H9 (cell line): Measurements from ENCODE around the gene BICDL1. TPM values are rescaled to one million over a fixed set of nuclear protein-coding genes. Genes with fewer than 3 reads are reported as not detected.

Source experiments
- DNase-seq: peaks from one replicate; pipeline ENCODE4 v3.0.0-alpha.2; 2017
- H2AFZ ChIP-seq: one replicate; pipeline ENCODE4 v1.6.1; 2013; ENCODE audit warnings: mild to moderate bottlenecking, low read length, control low read depth, moderate library complexity
- H2AK5ac ChIP-seq: 2 replicates; pipeline ENCODE4 v1.6.1; 2013; ENCODE audit warnings: low read length, control low read depth, mixed read lengths; ENCODE audit not compliant: insufficient read length
- H2BK120ac ChIP-seq: one replicate; pipeline ENCODE4 v1.6.1; 2013; ENCODE audit warnings: low read depth, mild to moderate bottlenecking, low read length, control low read depth, inconsistent platforms; ENCODE audit not compliant: poor library complexity, severe bottlenecking
- H2BK12ac ChIP-seq: 2 replicates; pipeline ENCODE4 v1.6.1; 2013; ENCODE audit warnings: low read length, control low read depth, mixed read lengths, low read depth; ENCODE audit not compliant: insufficient read length
- H2BK15ac ChIP-seq: 2 replicates; pipeline ENCODE4 v1.6.1; 2013; ENCODE audit warnings: low read depth, low read length, control low read depth
- H2BK20ac ChIP-seq: one replicate; pipeline ENCODE4 v1.6.1; 2013; ENCODE audit warnings: low read depth, mild to moderate bottlenecking, low read length, control low read depth, inconsistent platforms; ENCODE audit not compliant: poor library complexity, severe bottlenecking
- H2BK5ac ChIP-seq: 2 replicates; pipeline ENCODE4 v1.6.1; 2013; ENCODE audit warnings: low read length, control low read depth, mixed read lengths; ENCODE audit not compliant: insufficient read length
- H3K14ac ChIP-seq: 2 replicates; pipeline ENCODE4 v1.6.1; 2013; ENCODE audit warnings: low read length, control low read depth; ENCODE audit not compliant: insufficient read depth
- H3K18ac ChIP-seq: 2 replicates; pipeline ENCODE4 v1.6.1; 2013; ENCODE audit warnings: low read depth, mild to moderate bottlenecking, mixed read lengths, low read length, control low read depth; ENCODE audit not compliant: insufficient read length
- H3K23ac ChIP-seq: 2 replicates; pipeline ENCODE4 v1.6.1; 2013; ENCODE audit warnings: low read length, control low read depth, mixed read lengths, low read depth; ENCODE audit not compliant: insufficient read length
- H3K23me2 ChIP-seq: 2 replicates; pipeline ENCODE4 v1.6.1; 2013; ENCODE audit warnings: low read depth, mild to moderate bottlenecking, mixed read lengths, low read length, control low read depth; ENCODE audit not compliant: insufficient read length, poor library complexity, severe bottlenecking
- H3K27ac ChIP-seq: 2 replicates; pipeline ENCODE4 v1.5.1; 2013; ENCODE audit warnings: low read length, control low read depth, mixed read lengths, low read depth; ENCODE audit not compliant: insufficient read length
- H3K27me3 ChIP-seq: 2 replicates; pipeline ENCODE4 v1.6.1; 2013; ENCODE audit warnings: low read length, control low read depth, inconsistent platforms; ENCODE audit not compliant: insufficient read depth
- H3K4ac ChIP-seq: 2 replicates; pipeline ENCODE4 v1.6.1; 2013; ENCODE audit warnings: low read depth, mild to moderate bottlenecking, control low read depth, inconsistent platforms, low read length, moderate library complexity
- H3K4me1 ChIP-seq: 2 replicates; pipeline ENCODE4 v1.6.1; 2013; ENCODE audit warnings: low read length, control low read depth, inconsistent platforms; ENCODE audit not compliant: insufficient read depth
- H3K4me2 ChIP-seq: 2 replicates; pipeline ENCODE4 v1.6.1; 2013; ENCODE audit warnings: low read length, control low read depth, mixed read lengths; ENCODE audit not compliant: insufficient read length, insufficient read depth
- H3K56ac ChIP-seq: 2 replicates; pipeline ENCODE4 v1.6.1; 2013; ENCODE audit warnings: low read depth, mild to moderate bottlenecking, mixed read lengths, low read length, control low read depth; ENCODE audit not compliant: insufficient read length
- H3K79me1 ChIP-seq: 2 replicates; pipeline ENCODE4 v1.6.1; 2013; ENCODE audit warnings: low read depth, mild to moderate bottlenecking, moderate library complexity, low read length, control low read depth, inconsistent platforms; ENCODE audit not compliant: insufficient read depth, poor library complexity, severe bottlenecking
- H3K79me2 ChIP-seq: 2 replicates; pipeline ENCODE4 v1.6.1; 2013; ENCODE audit warnings: low read length, control low read depth, inconsistent platforms; ENCODE audit not compliant: insufficient read depth
- H3K9ac ChIP-seq: 2 replicates; pipeline ENCODE4 v1.6.1; 2013; ENCODE audit warnings: low read length, control low read depth, mixed read lengths; ENCODE audit not compliant: insufficient read length; ENCODE audit errors: extremely low read depth
- H3K9me3 ChIP-seq: one replicate; pipeline ENCODE4 v1.6.1; 2013; ENCODE audit warnings: low read depth, low read length, inconsistent platforms; ENCODE audit not compliant: control insufficient read depth
- H3T11ph ChIP-seq: one replicate; pipeline ENCODE4 v1.6.1; 2013; ENCODE audit warnings: mild to moderate bottlenecking, low read length, control low read depth, inconsistent platforms
- H4K20me1 ChIP-seq: one replicate; pipeline ENCODE4 v1.6.1; 2013; ENCODE audit not compliant: control insufficient read depth, insufficient read length, insufficient read depth
- H4K5ac ChIP-seq: 2 replicates; pipeline ENCODE4 v1.6.1; 2013; ENCODE audit warnings: low read depth, mild to moderate bottlenecking, mixed read lengths, low read length, control low read depth; ENCODE audit not compliant: insufficient read length
- H4K8ac ChIP-seq: replicated peaks from 2 replicates; pipeline ENCODE4 v1.6.1; 2013; ENCODE audit warnings: low read length, control low read depth, mixed read lengths, low read depth; ENCODE audit not compliant: insufficient read length
- H4K91ac ChIP-seq: 2 replicates; pipeline ENCODE4 v1.6.1; 2013; ENCODE audit warnings: low read depth, mild to moderate bottlenecking, moderate library complexity, mixed read lengths, low read length, control low read depth; ENCODE audit not compliant: insufficient read length
- H3K27ac Mint-ChIP-seq, 3 experiments: 2 replicates in 2 of 3; 3 replicates in 1 of 3; pipeline ENCODE4 v1.8.0; 2020 to 2021; ENCODE audit warnings: mixed read lengths in 3 of 3, mild to moderate bottlenecking in 1 of 3, moderate library complexity in 1 of 3
- H3K27me3 Mint-ChIP-seq: 2 replicates; pipeline ENCODE4 v1.8.0; 2021; ENCODE audit warnings: low read depth, mild to moderate bottlenecking, moderate library complexity, mixed read lengths
- H3K36me3 Mint-ChIP-seq, 3 experiments: 2 replicates in 2 of 3; 3 replicates in 1 of 3; pipeline ENCODE4 v1.8.0; 2020 to 2021; ENCODE audit warnings: low read depth in 3 of 3, mixed read lengths in 3 of 3; ENCODE audit not compliant: insufficient read depth in 1 of 3
- H3K4me1 Mint-ChIP-seq, 2 experiments: 2 replicates each; pipeline ENCODE4 v1.8.0; 2020; ENCODE audit warnings: mixed read lengths in 2 of 2
- H3K4me3 Mint-ChIP-seq, 2 experiments: 2 replicates in 1 of 2; 3 replicates in 1 of 2; pipeline ENCODE4 v1.8.0; 2020 to 2021; ENCODE audit warnings: mild to moderate bottlenecking in 2 of 2, mixed read lengths in 2 of 2, moderate library complexity in 1 of 2
- H3K9me3 Mint-ChIP-seq, 2 experiments: 2 replicates in 1 of 2; 3 replicates in 1 of 2; pipeline ENCODE4 v1.8.0; 2020; ENCODE audit warnings: mild to moderate bottlenecking in 2 of 2, mixed read lengths in 2 of 2, moderate library complexity in 1 of 2
- WGBS: extraction: QIAGEN DNeasy Blood & Tissue Kit; methylation state at CpG from one replicate; pipeline ENCODE4 v1.1.7; 2013; ENCODE audit warnings: missing lambda C conversion rate, low lambda C conversion rate, mixed read lengths; ENCODE audit not compliant: insufficient read length; ENCODE audit errors: extremely low coverage; 5-methylcytosine and 5-hydroxymethylcytosine counted together
- total RNA-seq: library from RNA; stranded (reverse); gene quantifications from 2 replicates; pipeline ENCODE4 v1.2.1, GENCODE V29; 2021
- TF ChIP-seq, protein P1 (sequence below): fragments of 200-600 bp; sonication (generic); conservative IDR thresholded peaks from 3 replicates; pipeline ENCODE4 v1.8.0; 2021; ENCODE audit warnings: antibody characterized with exemption, mild to moderate bottlenecking

Gene BICDL1
- total RNA-seq, 1 experiment from 2014 or later = 13.8 TPM

DNA sequence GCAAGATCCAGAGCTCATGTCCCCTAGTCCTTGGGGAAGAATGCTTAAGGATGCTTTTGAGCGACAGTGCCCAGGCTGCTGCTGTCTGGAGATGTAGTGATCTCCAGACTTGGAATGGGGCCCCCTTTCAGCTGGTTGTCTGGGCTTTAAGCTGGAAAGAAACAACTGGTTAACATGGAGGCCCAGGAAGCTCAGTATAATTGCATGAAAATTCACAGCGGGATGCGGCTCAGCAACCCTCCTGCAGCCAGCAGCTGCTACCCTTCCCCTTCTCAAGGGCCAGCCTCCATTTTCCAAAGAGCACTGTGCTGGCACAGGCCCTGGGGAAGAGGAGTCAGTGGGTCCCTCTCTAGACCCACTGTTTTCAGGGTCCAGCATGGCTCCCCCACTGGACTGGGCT lies 101.2 kb downstream of the BICDL1 start:
- Histone ChIP-seq H3K23ac (no peak overlapping the region), H4K20me1 (no peaks in the 10 kb centered on the region), H3K9me3 (no peaks in the 10 kb centered on the region), H4K91ac (no peak overlapping the region), H2BK12ac (no peak overlapping the region), H3K79me2 (no peaks in the 10 kb centered on the region), H3K79me1 (no peaks in the 10 kb centered on the region), H3K4me2 (no peak overlapping the region), H3T11ph (no peak overlapping the region), H3K23me2 (no peaks in the 10 kb centered on the region), H3K4ac (no peak overlapping the region), H2BK120ac (no peak overlapping the region), H3K9ac (no peak overlapping the region), H2BK5ac (no peak overlapping the region), H4K5ac (no peak overlapping the region), H2BK15ac (no peak overlapping the region), H4K8ac (no peak overlapping the region), H3K27ac (no peak overlapping the region), H3K18ac (no peak overlapping the region), H3K4me1 (peaks cover 10% of the 10 kb centered on the region; the same call in 1 of the 2 replicates), H2AFZ (no peak overlapping the region), H3K56ac (no peak overlapping the region), H3K14ac (no peak overlapping the region), H2BK20ac (no peak overlapping the region), H3K27me3 (no peaks in the 10 kb centered on the region), H2AK5ac (no peak overlapping the region)
- no peak overlapping the region for H3K4me3 Mint-ChIP-seq
- no CpG with 5 or more reads among the region's 3 CpGs for WGBS
- TF ChIP-seq, protein P1, sequence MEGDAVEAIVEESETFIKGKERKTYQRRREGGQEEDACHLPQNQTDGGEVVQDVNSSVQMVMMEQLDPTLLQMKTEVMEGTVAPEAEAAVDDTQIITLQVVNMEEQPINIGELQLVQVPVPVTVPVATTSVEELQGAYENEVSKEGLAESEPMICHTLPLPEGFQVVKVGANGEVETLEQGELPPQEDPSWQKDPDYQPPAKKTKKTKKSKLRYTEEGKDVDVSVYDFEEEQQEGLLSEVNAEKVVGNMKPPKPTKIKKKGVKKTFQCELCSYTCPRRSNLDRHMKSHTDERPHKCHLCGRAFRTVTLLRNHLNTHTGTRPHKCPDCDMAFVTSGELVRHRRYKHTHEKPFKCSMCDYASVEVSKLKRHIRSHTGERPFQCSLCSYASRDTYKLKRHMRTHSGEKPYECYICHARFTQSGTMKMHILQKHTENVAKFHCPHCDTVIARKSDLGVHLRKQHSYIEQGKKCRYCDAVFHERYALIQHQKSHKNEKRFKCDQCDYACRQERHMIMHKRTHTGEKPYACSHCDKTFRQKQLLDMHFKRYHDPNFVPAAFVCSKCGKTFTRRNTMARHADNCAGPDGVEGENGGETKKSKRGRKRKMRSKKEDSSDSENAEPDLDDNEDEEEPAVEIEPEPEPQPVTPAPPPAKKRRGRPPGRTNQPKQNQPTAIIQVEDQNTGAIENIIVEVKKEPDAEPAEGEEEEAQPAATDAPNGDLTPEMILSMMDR = no peak
- H3K4me1 Mint-ChIP-seq = peaks cover 57 to 66% of the 10 kb centered on the region in 2 experiments
- H3K27ac Mint-ChIP-seq = peak overlapping the region in 2 of 3 experiments; percentile 61 to 82; a peak in 3 of 7 replicates
- H3K9me3 Mint-ChIP-seq = no peaks in the 10 kb centered on the region
- H3K36me3 Mint-ChIP-seq = peaks cover 9 to 16% (median 16%) of the 10 kb centered on the region in 3 experiments; a peak in 6 of 7 replicates
- no peaks in the 10 kb centered on the region; the same call in 1 of the 2 replicates for H3K27me3 Mint-ChIP-seq
- DNase-seq = no peak
